Measurements from ENCODE around the gene RNF19B.

The RNF19B gene

GRCh38 chr1:32888677-32889420 is 75.8 kb downstream of the RNF19B start:
- no peak for DNase-seq (ENCODE audit: low read depth, low spot score)

- no peak for DNase-seq (ENCODE audit: low read depth, low spot score)
These were observed 76.5 kb downstream of the RNF19B start for GRCh38 chr1:32888134-32888533.

GRCh38 chr1:32887623-32888022 is 77.0 kb downstream of the RNF19B start:
- DNase-seq (ENCODE audit: low read depth, low spot score), result no peak

- DNase-seq (ENCODE audit: low read depth, low spot score), result no peak
These were observed 77.7 kb downstream of the RNF19B start for GRCh38 chr1:32886828-32887414.
